GM18907 (cell line): ENCODE measurements around the gene MRPS14.

Experiments
- ATAC-seq: cut with Tn5 transposase; IDR thresholded peaks from one replicate; pipeline ENCODE4 v1.9.1; 2021; ENCODE audit warnings: mild to moderate bottlenecking, moderate library complexity; ENCODE audit not compliant: unreplicated experiment

Gene MRPS14

DNA sequence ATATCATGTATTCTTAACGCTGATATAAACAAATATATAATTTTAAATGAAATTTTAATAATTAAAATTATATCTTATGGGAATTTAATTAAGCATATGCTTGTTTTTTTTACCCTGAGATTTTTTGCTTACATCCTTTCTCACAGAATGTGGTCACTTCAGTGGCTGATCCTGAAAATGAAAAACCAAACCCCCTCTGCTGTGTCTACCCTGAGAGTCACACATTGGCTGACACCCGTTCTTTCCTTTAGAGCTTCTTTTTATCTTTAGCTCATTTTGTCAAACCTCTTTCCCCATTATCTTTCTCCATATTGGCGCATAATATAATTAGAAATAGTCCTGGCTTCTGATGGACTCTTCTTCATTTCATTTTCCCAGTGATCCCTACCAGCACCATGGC is 34.2 kb downstream of the MRPS14 start:
- ATAC-seq: no peak

DNA sequence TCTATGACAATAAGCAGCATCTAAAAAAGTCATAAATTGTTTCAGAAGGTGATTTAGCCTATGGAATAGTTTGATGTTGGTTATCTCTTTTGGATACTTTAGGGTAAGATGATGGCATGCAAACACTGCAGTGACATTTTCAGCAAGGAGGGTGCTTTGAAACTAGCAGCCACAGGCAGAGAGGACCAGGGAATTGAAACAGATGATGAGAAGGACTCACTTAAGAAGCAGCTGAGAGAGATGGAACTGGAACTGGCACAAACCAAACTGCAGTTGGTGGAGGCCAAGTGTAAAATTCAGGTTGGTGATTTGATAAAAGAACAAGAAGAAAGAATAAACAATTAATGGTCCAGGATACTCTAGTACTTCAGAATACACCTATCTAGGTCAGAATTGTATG is 34.7 kb downstream of the MRPS14 start:
- ATAC-seq: no peak

DNA sequence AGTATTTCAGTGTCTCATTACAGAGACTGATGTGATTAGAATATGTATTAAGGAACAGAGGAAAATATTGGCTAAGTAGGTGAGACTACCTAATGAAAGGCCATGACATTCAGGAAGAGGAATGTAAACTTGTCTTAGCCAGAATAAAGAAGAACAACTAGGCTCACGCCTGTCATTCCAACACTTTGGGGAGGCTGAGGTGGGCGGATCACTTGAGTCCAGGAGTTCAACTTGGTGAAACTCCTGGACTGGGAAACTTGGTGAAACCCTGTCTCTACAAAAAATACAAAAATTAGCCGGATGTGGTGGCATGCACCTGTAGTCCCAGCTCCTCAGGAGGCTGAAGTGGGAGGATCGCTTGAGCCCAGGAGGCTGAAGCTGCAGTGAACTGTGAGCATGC is 38.3 kb downstream of the MRPS14 start:
- no peak for ATAC-seq

DNA sequence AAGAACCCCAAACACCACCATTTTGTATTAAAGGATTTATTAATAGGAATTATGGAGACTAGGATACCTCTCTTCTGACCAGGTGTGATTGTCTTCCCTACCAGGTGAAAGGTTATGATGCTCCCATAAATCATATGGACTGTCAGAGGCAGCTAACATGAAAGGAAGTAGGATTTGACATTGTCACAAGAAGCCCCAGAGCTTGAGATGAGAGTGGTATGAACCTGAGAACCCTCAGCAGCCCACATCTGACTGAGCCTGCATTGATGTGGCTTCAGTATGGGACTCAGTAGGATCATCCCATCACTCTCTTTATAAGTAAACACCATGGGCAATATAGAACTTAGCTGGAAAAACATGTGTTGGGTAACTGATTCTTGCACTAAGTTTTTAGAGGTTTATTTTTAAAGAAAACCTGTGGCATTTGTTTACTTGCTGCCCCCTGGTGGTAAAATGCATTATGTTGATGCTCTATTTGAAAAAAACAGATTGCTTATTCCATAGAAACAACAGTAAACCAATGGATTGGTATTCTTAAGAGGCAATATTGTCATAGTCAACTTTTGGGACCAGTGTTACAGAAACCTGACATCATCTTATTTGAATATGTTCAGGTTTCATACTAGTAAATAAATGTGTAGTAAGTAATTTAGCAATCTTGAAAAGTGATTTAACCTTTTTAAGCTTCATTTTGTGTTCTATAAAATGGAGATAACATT is 40.1 kb downstream of the MRPS14 start:
- ATAC-seq: no peak

DNA sequence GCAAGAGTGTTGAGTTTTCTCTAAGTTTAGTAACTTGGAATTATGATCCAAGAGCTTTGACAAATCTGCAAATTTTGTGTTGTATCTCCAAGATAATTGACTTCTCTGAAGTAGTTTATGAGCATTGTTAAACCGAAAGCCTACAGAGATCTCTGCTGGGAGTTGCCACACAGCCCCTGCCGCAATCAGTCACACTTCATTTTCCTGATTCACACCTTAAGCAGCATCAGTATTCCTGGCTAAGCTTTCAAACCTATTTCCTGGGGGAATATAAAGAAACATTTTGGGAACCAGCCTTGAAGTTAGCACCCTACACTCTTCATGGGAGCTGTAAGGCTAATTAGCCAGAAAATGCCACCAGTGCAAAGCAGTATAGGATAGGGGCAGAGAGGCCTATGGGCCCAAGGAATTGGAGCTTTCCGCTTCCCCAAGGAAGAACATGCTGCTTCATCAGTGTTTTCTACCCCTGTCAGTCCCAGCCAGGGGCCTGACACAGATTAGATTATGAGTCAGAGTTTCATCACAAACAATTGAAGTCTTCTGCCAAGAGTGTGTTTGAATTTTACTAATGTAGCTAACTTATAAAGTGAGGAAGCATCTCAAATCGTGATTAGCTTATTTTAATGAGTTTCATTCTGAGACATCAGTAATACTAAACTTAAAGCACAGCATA is 46.7 kb downstream of the MRPS14 start:
- no peak for ATAC-seq

DNA sequence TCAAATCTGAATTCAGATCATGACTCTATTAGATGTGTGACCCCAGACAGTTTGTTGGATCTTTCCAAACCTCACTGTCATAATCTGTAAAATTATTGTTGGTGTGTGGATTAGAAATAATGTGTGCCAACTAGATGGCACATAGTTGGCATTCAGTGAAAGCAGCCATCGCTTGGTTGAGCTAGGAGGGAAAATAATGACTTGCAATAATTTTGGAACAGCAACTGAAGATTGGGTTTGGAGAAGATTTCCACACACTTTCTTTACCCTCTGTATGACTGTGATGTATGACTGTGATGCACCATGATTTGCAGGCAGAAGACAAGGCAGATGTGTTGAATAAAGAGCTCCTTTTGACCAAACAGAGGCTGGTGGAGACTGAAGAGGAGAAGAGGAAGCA is 47.5 kb downstream of the MRPS14 start:
- no peak for ATAC-seq

DNA sequence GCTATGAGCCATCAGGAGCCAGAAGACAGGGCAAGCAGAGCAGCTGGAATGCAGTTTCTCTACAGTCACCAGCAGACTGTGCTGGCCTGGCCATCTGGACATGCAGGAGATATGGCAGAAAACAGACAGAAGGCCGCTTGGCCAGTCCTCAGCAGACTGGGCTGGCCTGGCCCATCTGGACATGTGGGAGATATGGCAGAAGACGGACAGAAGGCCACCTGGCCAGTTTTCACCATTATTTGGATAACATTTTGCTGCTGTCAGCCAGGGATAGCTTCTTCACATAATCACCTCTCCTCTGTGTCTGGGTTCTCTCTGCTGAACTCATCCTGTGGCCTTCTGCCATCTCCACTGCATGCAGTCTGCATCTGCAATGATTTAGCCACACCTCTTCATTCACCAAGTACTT is 48.5 kb downstream of the MRPS14 start:
- ATAC-seq: no peak

DNA sequence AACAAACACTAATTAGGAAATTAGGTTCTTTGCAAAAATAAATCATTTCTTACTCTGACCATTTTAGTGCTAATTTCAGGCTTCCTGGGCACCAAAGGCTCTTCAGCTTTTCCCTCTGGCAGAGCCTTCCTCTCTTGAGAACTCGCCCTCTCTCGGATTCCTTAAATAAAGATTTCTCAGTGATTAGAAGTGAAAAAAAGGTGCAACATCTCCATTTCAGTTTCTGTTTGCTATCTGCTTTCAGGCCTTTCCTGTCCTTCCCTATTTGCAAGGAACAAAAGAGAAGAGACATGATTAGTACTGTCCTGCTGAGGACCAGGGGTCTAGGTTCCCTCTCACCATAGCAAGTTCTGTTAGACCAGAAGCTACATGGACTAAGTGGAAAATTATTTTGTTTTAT is 51.3 kb downstream of the MRPS14 start:
- ATAC-seq: no peak

DNA sequence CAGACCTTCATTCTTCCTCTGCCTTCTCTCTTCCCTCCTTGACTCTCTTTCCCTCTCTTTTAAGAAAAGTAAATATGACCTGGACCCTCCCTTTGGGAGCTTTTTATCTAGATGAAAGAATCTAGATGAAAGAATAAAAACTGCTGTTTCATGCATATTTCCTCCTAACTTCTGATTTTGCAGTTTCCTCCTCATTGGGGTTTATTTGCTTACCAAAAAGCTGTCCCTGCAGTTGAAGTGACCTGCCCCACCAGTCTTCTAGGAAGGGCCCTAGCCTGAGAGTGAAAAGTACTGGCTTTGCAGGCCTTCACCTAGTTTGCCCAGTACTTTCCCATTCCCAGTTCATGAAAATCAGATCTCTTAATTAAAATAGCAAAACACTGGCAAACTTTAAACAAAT is 51.8 kb downstream of the MRPS14 start:
- ATAC-seq: no peak

DNA sequence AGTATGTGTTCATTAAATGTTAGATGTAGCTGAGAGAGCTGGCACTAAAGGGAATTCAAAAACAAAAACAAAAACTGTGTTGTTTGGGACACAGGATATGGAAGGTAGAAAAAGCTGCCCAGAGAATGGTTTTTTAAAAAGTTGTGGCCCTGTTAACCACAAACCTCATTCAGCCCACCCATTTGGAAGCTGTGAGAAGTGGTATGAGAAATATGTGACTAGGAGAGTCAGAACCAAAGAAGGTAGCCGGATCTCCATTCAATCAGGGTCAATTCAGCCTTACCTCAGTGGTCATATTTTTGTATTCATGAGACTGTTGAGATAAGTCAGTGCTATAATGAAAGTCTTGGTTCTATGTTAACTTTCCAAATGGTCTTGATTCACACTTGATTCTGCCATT is 53.2 kb downstream of the MRPS14 start:
- peak; percentile 44 for ATAC-seq

DNA sequence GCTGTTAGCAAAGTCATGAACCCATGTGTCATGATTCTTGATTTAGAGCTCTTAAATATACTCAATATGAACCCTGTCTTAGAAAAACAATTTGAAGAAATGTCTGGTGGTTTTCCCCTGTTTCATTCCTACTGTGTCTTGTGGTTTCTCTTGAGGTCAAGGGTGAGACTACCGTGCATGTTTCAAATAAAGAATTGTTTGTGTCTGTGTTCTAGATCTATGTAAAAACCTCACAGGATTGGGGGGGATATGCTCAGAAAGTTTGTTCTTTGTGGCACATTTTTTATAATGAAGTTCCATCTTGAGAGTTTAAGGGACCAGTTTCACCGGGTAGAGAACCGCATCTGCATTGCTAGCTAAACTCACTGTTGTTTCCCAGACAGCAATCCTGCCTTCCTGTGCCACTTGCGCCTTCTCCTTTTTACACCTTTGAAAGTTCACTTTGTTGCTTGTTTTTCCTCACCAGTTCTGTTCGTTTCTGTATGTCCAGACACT is 54.4 kb downstream of the MRPS14 start:
- peak; percentile 73 for ATAC-seq

DNA sequence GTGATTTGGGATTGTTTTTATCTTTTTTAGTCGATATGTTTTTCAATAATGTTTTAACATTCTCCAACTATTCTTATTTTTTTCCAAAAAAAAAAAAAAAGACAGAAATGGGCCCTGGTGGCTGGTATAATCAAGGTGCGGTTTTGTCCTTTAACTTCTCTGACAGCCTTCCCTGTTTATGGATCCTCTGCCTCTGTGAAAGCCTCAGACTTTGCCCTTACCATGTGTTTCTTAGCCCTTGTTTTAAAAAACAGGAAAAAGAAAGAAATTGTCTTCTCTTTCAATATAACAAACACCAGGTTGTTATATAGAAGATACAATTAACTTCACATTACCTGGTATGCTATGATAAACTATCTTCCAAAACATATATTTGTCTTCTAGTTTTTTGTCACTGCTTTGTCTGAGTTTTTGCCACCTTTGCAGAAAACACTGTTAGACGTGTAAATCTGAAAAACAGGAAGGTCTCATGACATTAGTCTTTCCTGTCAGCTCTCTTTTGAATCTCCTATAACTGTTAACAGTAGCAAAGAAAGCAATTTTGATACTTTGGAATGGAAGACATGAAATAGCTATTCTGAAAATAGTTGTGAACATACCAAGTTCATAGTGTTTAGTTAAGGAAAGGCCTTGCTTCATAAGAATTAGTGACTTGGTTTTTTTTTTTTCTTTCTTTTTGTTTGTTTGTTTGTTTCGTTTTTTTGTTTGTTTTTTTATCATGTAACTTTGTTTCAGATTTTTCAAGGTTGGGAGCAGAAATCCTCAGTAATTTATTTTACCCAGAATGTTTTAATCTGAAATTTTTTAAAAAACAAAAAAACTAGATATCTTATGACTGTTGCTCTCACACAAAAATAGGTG is 55.1 kb downstream of the MRPS14 start:
- no peak for ATAC-seq

DNA sequence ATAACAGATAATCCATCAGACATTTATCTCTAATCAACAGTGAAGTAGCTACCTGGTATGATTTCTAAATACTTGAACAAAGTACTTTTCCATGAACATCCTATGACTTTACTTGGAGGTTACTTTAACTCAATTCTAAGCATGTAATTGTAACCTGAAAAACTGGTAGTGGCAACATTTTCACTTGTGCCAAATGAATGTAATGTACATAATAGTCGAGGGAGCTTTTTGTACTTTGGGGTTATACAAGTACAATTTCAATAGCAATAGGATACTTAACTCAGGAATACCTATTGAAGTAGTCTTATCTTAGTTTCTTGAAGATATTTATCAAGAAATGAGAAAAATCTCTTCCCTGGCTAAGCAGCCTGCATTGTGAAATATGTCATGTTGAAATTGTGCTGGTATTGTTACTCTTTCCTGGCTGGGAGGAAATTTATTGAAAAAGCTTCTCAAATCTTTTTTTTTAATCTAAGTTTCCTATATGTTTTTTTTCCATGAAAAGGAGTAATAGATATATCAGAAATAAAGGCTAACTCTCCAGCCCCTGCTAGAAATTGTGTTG is 57.1 kb downstream of the MRPS14 start:
- no peak for ATAC-seq

DNA sequence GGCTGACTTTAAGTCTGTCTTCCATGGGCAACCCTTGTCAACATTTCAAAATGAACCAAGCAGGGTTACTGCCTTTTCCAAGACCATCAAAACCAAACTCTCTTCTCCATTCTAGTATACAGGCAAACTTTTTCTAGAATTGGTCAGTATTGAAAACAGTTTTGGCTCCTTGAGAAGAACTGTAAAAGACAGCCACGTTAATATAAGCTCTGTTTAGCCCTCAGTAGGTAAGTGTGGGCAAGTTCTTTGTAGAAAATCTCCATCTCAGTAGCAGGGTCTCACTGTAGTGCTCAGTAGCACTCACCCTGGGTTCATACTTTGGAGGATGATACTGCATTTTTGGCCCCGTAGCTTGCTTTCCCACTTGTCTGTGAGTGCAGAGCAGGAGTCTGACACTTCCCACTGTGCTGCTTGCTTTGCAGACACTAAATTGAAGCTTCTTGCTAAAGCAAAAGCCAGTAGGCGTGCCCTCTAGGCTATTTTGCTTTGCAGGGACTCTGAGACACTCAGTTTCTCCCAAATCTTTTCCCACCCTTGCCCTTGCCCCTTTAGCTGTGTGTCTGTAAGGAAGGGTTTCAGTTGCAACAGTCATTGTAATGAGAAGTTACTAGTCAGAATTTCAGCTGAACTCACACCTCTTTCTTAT is 57.7 kb downstream of the MRPS14 start:
- no peak for ATAC-seq

DNA sequence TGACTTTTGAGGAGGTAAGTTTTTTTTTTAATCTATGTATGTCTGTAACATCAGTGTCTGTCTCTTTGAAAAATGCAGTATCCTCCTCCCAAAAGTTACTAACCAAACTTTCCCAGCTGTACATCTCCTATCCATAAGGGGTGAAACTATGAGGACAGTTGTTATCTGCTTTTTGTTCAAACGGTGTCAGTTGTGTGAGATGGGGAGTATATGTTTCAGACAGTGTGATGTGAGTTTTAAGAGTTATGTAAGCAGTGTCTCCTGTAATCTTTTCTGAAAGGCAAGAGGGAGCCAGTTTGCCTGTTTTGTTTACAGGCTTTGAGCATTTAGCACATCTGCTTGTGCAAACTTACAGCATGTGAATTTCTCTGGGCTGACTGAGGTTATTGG is 58.3 kb downstream of the MRPS14 start:
- ATAC-seq: no peak

DNA sequence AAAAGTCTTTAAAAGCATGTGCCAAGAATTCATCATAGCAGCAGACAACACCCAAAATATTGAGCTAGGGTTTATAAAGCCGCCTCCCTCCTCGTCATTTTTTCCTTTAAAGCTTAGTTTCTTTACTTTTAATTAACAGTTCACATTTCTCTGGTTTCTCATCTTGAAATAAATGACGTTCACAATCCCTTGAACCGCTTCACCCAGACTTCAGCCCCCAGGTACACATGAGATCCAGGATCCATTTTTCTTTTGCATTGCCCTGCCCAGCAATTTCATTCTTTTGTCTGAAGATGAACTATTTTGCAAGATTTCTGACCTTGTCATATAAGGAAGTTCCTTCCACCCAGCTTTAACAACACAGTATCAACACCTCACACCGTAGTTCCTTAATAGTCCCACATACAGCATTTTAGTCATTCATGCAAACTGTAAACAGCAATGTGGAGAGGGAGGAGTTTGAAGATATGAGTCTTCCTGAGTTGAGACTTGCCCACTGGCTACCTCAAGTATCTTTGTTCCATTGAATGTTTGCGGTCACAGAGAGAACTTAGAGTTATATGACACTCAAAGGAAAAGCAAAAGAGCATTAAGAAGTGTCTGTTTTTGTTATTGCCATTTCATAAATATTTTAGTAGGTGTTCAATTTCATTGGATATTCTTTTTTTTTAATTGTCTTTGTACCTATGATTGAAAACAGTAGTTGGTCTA is 58.8 kb downstream of the MRPS14 start:
- ATAC-seq: no peak

DNA sequence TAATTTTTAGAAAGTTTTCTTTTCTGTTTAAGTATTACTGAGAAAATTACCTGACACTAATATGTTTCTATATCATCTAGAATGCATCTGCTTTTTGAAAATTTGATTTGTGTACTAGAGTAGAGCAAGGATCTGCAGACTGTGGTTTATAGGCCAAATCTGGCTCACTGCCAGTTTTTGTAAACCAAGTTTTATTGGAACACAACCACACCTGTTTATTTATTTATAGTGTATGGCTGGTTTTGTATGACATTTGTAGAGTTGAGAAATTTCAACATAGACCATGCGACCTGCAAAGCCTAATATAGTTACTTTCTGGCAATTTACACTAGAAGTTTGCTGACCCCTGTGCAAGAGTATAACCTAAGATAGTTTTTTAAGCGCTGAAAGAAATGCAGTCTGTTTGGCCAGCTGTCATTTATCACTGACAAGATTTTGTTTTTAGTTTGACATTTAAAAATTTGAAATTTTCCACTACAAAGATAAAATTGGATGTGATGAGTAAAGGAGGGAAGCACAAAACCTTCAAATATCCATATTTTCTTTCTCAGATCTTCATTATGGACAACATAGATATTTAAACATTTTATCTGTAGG is 59.6 kb downstream of the MRPS14 start:
- ATAC-seq: no peak
